ENCODE results near the gene TCAP.

Gene TCAP

DNA sequence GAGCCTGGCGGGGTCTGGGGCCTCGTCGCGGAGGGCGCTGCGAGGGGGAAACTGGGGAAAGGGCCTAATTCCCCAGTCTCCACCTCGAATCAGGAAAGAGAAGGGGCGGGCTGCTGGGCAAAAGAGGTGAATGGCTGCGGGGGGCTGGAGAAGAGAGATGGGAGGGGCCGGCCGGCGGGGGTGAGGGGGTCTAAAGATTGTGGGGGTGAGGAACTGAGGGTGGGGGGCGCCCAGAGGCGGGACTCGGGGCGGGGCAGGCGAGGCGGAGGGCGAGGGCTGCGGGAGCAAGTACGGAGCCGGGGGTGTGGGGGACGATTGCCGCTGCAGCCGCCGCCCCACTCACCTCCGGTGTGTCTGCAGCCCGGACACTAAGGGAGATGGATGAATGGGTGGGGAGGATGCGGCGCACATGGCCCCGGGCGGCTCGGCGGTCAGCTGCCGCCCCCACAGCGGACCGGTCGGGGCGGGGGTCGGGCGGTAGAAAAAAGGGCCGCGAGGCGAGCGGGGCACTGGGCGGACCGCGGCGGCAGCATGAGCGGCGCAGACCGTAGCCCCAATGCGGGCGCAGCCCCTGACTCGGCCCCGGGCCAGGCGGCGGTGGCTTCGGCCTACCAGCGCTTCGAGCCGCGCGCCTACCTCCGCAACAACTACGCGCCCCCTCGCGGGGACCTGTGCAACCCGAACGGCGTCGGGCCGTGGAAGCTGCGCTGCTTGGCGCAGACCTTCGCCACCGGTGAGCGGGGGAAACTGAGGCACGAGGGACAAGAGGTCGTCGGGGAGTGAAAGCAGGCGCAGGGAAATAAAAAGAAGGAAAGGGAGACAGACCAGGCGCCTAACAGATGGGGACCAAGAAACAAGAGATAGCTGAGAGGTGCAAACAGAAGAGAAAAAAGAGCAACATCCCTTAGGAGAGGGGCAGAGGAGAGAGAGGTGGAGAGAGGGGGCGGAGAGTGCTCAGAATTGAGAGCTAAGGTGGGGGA lies 3.1 kb downstream of the TCAP start, which contains the start of gene PNMT:
Gene PNMT, plus strand, starts transcription at position 509 of the 980 bp plus-strand sequence. Its CDS starts 23 bp downstream, at position 532.
- DNase-seq, result no peak

DNA sequence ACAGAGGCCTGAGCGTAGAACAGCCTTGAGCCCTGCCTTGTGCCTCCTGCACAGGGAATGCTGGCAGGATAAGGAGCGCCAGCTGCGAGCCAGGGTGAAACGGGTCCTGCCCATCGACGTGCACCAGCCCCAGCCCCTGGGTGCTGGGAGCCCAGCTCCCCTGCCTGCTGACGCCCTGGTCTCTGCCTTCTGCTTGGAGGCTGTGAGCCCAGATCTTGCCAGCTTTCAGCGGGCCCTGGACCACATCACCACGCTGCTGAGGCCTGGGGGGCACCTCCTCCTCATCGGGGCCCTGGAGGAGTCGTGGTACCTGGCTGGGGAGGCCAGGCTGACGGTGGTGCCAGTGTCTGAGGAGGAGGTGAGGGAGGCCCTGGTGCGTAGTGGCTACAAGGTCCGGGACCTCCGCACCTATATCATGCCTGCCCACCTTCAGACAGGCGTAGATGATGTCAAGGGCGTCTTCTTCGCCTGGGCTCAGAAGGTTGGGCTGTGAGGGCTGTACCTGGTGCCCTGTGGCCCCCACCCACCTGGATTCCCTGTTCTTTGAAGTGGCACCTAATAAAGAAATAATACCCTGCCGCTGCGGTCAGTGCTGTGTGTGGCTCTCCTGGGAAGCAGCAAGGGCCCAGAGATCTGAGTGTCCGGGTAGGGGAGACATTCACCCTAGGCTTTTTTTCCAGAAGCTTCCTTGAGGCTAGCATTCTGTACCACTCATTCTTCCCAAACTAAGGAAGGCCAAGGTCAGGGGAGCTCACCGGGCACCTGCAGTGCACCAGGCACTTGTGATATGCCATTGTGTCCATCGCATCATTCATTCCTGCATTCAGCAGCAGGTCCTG lies 5.0 kb downstream of the TCAP start:
- no peak for DNase-seq

GRCh38 chr17:39670746-39671145 lies 5.6 kb downstream of the TCAP start:
- no peak for DNase-seq

DNA sequence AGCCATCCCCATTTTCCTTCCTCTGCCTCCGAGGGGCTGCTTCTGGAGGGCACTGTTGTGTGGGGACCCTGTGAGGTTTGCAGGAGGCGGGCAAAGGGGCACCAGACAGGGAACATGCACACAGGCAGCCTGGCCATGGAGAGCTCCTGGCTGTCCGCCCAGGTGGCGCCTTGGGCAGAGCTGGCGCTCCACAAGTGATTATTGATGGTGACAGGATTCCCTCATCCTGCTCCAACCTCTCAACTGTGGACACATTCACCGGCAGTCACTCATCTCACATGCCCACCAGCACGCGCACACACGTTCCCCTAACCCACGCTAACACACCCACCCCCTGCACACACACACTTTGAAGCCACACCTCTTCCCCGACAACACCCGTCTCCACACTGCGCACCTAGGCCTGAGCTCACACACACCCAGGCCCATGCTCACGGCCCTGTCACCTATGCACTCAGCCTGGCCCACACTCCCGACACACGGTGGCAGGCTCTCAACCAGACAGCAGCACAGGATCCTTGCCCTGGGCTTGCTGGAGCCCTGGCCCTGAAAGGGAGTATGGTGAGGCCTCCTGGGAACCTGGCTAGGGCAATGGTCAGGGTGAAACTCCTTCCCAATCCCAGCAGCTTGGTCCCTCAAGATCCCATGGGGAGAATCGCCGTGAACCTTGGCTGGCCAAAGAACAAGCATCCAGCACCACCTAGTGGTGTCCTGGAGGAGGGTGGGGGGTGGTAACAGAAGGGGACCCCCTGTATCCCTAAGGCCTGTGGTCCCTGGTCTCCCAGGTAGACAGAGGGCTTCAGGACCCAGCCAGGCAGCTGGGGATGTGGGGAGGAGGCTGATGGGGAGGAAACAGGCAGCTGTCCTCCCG lies 6.7 kb downstream of the TCAP start:
- no peak for DNase-seq

DNA sequence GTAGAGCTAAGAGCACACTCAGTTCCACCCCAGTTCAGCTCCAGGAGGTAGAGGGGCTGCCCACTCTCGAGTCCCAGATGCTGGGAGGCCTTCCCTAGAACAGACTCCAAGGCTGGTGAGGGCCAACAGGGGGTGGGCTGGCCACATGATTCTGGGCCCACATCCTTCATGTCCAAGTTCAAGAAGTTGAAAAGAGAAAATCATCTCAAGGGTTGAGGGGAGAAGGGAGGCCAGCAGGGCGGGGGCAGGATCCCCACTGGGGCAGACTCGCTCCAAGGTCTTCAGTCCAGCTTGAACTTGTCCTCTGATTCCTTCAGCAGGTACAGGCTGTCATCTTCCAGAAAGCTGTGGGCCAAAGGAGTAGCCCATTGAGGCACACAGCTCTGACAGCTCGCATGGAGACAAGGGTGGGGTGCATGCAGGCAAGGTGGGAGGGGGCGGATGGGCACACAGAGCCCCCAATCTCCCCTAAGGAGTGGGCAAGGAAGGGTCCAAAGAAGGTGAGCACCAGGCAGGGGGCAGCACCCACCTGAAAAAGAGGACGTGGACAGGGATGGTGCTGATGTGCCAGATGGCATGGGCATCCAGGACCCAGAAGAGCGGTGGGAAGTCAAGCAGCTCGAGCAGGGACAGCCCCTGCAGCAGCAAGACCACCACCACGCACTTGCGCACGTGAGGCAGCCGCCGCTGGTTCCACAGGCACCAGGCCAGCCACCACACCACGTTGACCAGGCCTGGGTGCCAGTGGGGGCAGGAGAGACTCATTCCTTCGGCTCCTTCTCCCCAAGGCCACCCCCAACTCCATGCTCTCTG lies 7.6 kb downstream of the TCAP start:
- DNase-seq, result no peak

GRCh38 chr17:39673335-39674081 lies 8.4 kb downstream of the TCAP start:
- DNase-seq, result no peak

GRCh38 chr17:39674179-39674578 lies 9.0 kb downstream of the TCAP start:
- no peak for DNase-seq

DNA sequence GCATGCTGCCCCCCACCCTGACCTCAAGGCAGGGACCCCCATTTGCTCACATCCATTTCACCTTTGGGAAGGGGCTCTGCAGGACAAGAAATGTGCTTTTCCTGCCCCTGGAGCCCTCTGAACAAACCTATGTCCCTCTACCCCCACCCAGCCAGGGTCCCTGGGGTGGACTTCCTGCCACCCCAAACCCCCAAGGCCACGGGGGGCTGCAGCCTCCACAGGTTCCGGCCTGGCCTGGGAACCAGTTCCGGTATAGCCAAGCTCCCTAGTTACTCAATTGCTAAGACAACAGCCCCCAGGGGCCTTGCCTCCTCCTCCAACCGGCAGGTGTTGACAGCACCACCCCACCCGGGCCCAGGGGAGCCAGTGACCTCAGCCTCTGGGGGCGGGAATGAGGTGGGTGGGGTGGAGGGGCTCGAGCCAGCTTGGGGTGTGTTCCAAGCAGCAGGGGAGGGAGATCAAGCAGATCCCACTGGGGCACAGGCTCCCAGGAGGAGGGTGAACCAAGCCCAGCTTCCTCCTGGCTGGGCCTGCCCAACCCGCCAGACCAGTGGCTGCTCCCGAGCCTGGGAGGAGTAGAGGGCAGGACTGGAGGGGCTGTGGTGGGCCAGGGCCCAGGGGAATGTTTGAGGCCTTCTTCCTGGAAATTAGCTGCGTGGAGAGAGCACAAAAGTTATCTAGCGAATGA lies 9.7 kb downstream of the TCAP start:
- peak; percentile 58 for DNase-seq

- no peak for DNase-seq
Measured at GRCh38 chr17:39675390-39676082, 10.4 kb downstream of the TCAP start.

DNA sequence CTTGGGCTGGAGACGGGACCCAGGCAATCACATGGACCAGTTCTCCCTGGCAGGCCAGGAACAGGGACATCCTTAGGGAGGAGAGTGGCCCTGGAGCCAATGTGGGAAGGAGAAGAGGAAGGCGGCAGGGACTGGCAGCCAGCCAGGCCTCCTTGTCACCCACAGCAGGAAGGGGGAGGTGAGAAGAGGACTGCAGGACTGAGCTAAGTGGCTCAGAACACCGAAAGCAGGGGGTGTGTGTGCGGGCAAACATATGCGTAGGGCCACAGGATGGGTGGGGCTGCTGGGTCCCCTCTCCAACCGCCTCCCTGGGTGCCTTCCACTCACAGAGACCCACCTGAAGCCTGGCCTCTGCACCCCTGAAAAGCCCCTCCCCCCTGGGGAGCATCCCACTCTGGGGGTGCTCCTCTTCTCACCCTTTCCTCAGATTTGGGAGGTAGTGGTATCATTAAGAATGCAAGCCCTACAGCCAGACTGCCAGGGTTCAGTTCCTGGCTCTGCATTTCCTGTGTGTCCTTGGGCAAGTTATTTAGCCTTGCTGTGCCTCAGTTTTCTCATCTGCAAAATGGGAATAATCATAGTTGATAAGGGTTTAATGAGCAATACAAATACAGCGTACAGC lies 11.2 kb downstream of the TCAP start:
- peak; percentile 20 for DNase-seq

- DNase-seq, result no peak
Measured at GRCh38 chr17:39677072-39677471, 11.9 kb downstream of the TCAP start.

DNA sequence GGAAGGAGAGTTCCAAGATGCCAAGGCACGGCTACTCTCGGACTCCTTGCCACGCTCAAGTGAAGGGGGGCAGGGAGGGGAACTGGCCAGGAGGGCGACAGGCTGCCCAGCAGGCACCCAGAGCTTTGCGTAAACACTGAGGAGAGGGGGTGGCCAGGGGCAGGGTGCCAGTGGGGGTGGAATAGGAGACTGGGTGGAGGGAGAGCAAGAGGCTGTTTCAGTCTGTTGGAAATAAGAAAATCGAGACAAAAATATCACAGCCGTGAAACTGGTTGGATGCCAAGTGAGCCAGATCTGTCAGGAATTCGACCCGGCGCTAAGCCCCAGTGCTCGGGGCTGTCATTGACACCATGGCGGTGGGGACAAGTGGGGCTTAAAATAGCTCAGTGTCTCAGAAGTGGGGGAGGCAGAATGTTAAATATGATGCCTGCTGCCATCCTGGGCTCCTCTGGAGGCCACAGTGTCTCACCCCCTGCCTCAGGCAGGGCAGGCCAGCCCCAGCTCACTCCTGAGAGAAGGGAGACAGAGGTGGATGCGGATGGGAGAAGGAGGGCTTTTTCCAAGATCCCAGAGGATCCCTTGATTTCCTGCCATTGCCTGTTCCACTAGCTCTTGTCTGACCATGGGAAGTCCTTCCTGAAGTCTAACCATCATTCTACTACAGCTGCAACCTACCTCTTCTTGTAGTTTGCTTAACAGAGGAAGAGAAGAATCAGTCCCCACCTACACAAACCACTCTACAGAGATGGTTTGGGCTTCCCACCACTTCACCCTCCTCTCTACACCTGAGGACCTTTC lies 12.6 kb downstream of the TCAP start:
- DNase-seq, result no peak

- DNase-seq, result no peak
Measured at GRCh38 chr17:39678340-39679116, 13.4 kb downstream of the TCAP start.

- no peak for DNase-seq
Measured at GRCh38 chr17:39679521-39680192, 14.5 kb downstream of the TCAP start.

DNA sequence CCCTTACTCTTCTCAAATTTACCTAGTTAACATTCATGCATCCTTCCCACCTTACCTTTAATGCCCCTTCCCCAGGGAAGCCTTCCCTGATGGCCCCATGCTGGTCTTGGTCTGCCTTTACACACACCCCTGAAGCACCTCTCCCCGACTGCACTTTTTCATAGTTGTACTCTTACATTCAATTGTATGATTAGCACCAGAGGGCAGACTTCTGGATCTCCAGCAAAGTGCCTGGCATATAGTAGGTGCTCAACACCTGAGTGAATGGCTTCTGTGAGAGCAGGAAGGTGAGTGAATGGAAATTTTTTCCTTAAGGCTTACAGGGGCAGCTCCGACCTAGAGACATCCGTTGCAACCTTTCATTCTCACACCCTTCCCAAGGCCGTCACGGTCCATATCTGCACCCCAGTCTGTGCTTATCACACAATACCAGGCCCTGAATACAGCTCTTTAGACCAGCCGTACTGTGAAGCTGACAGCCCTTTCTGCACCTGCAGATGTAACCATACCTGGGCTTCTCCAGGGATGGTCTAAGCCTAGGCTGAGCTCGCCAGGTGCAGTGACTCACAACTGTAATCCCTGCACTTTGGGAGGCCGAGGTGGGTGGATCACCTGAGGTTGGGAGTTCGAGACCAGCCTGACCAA lies 18.3 kb downstream of the TCAP start:
- no peak for DNase-seq

Data from NCI-H2081 treated with DMSO at 0.1 percent for 48 hours (cell line).